ENCODE measurements around the gene PLS3. TPM values are rescaled to one million over a fixed set of nuclear protein-coding genes. Genes with fewer than 3 reads are reported as not detected.

The PLS3 gene
- total RNA-seq, 1 experiment from 2014 or later, result 96.7 TPM

DNA sequence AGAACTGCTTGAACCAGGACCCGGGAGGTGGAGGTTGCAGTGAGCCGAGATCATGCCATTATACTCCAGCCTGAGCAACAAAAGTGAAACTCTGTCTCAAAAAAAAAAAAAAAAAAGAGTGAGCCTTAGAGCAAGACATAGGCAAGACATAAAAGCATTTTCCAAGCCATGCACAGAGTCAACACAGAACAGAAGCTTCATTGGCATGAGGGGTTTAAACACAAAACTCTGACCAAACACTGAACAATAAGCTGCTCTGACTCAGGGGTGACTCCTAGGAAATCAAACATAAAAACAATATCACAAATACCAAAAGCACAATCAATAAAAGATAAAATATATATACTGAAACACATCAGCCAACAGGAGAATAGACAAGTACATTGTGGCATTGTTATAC lies 136.8 kb downstream of the PLS3 start (continued):
- TF ChIP-seq, protein P1, sequence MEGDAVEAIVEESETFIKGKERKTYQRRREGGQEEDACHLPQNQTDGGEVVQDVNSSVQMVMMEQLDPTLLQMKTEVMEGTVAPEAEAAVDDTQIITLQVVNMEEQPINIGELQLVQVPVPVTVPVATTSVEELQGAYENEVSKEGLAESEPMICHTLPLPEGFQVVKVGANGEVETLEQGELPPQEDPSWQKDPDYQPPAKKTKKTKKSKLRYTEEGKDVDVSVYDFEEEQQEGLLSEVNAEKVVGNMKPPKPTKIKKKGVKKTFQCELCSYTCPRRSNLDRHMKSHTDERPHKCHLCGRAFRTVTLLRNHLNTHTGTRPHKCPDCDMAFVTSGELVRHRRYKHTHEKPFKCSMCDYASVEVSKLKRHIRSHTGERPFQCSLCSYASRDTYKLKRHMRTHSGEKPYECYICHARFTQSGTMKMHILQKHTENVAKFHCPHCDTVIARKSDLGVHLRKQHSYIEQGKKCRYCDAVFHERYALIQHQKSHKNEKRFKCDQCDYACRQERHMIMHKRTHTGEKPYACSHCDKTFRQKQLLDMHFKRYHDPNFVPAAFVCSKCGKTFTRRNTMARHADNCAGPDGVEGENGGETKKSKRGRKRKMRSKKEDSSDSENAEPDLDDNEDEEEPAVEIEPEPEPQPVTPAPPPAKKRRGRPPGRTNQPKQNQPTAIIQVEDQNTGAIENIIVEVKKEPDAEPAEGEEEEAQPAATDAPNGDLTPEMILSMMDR (IDR thresholded peaks at IDR 0.05), result no peak
- TF ChIP-seq TEAD1 (CRISPR knock-in tag; IDR thresholded peaks at IDR 0.05) (no peak), ZNF121 (CRISPR knock-in tag; IDR thresholded peaks at IDR 0.05) (no peak)
- TF ChIP-seq, protein P2, sequence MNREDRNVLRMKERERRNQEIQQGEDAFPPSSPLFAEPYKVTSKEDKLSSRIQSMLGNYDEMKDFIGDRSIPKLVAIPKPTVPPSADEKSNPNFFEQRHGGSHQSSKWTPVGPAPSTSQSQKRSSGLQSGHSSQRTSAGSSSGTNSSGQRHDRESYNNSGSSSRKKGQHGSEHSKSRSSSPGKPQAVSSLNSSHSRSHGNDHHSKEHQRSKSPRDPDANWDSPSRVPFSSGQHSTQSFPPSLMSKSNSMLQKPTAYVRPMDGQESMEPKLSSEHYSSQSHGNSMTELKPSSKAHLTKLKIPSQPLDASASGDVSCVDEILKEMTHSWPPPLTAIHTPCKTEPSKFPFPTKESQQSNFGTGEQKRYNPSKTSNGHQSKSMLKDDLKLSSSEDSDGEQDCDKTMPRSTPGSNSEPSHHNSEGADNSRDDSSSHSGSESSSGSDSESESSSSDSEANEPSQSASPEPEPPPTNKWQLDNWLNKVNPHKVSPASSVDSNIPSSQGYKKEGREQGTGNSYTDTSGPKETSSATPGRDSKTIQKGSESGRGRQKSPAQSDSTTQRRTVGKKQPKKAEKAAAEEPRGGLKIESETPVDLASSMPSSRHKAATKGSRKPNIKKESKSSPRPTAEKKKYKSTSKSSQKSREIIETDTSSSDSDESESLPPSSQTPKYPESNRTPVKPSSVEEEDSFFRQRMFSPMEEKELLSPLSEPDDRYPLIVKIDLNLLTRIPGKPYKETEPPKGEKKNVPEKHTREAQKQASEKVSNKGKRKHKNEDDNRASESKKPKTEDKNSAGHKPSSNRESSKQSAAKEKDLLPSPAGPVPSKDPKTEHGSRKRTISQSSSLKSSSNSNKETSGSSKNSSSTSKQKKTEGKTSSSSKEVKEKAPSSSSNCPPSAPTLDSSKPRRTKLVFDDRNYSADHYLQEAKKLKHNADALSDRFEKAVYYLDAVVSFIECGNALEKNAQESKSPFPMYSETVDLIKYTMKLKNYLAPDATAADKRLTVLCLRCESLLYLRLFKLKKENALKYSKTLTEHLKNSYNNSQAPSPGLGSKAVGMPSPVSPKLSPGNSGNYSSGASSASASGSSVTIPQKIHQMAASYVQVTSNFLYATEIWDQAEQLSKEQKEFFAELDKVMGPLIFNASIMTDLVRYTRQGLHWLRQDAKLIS (CRISPR knock-in tag; IDR thresholded peaks at IDR 0.05; ENCODE audit: borderline replicate concordance), result no peak
- TF ChIP-seq, protein P3, sequence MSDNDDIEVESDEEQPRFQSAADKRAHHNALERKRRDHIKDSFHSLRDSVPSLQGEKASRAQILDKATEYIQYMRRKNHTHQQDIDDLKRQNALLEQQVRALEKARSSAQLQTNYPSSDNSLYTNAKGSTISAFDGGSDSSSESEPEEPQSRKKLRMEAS (CRISPR knock-in tag; IDR thresholded peaks at IDR 0.05), result no peak

Measured in WTC11 (cell line).